Stimulated activated CD4-positive, alpha-beta T cell treated with anti-CD3 and anti-CD28 coated beads, Interleukin-1b, Interleukin-23, amount 100 ng/mL, for 24 hours (primary cell): ENCODE results near the gene PLEKHB2.
"Not testable (repeated sequence)": the region's sequence is repeated elsewhere in the genome, so short reads cannot be mapped to it uniquely, and the experiment has no call there.

Experiments
- DNase-seq, 4 experiments: peaks; one replicate each; pipeline ENCODE4 v3.0.0-alpha.2; 2020; ENCODE audit warnings: low read depth in 4 of 4, low spot score in 1 of 4

Gene PLEKHB2, protein sequence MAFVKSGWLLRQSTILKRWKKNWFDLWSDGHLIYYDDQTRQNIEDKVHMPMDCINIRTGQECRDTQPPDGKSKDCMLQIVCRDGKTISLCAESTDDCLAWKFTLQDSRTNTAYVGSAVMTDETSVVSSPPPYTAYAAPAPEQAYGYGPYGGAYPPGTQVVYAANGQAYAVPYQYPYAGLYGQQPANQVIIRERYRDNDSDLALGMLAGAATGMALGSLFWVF

DNA sequence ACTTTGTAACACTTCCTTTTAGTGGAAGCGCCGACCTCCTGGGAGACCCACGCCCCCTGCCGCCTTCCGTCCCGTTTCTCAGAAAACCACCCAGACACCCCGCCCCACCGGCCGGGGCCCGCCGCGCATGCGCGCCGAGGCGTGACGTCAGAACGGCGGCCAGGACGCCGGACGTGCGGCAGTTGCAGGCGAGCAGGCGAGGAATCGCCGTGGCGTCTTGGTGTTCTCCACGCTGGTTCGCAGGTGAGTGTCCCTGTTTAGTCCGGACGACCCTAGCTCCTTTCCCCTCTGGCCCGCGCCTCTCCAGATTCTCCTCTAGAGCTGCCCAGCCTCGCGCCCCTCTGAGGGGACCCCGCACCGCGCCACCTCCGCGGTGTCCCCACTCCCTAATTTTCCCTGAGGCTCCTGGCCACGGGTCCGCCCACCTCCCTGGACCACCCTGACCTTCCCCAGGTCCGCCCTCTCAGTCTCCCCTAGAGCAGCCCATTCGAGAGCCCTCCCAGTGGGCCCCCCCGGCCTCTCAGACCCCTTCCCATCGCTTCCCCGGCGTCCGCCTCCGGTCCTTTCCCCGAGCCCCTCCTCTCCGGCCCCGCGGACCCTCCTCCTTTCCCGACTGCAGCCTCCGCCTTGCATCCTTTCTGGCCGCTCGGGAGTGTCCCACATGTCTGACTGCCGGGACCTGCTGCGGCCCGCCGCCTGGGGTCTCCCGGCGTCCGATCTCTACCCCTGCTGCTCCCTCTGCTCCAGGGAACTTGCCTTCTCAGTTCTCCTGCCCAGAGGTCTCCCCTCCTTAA is at the start of gene PLEKHB2:
PLEKHB2 (plus strand) TSS at position 181 of the 794 bp plus-strand sequence. CDS start 15,606 bp downstream, outside the sequence.
- DNase-seq: peak; percentile 75 to 88 (median 86)

DNA sequence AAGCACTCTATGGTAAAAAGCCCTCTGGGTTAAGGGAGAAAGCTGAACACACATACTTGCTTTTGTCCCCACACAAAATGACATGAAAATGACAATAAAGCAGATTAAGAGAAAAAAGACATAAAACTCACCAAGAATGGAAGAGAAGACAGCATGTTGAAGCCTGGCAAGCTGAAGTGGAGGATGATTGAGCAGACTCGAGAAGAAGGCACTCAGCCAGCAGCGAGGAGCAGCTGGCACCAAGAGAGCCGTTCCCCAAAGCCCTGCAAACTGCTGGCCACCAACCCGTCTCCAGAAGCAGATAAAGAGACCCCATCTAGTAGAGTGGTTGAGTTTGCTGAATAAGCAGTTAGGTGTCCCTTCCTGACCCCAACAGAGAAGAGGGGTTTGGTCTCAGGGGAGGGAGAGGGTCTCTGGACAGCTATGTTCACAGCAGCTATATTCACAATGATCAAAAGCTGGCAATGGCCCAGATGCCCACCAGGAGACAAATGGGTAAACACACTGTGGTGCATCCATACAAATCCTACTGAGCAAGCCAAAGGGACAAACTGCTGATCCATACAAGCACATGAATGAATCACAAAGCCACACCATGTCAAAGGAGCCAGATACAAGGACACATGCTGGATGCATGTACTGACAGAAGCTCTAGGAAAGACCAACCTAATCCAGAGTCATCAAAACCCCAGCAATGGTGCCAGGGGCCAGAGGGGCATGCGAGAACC is 48.8 kb upstream of the PLEKHB2 start:
- DNase-seq: no peak

DNA sequence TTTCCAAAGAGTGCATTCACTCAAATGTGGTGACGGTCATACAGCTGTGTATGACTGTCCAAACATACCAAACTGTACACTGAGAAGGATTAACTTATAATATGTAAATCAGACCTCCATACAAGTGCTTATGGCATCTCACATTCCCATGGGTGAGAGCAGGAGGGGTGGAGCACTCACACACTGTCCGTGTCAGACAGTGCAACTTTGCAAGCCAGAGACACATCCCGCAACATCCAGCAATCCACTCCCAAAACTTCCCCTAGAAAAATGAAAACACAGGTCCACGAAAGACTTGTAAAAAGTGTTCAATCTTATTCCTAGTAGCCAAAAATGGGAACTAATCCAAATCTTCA is 48.2 kb upstream of the PLEKHB2 start:
- no peak for DNase-seq

DNA sequence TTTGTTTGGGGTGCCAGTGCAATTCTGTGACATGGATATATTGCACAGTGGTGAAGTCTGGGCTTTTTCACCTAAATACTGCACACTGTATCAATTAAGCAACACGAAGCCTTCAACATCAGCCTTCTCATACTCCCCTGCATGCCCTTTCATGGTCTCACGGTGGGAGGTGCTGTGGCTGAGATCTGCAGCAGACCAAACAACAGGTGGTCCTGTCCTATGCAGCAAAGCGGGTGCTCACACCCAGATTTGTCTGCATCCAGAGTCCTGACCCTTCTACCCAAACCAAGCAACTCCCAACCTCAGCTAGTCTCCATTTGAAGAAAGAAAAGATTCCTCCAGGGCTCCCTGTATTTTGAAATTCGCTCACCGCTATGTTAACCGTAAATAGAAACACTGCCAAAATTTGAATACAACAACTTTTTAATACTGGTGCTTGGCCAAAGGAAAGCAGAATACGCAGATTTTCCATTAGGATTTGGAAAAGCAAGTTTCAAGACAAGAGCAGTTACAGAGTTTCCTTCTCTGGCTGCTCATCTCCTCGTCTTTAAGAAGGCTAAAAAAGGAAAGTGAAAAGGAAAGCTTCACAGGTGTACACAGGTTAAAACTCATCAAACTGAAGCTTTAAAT is 46.8 kb upstream of the PLEKHB2 start:
- no peak for DNase-seq

DNA sequence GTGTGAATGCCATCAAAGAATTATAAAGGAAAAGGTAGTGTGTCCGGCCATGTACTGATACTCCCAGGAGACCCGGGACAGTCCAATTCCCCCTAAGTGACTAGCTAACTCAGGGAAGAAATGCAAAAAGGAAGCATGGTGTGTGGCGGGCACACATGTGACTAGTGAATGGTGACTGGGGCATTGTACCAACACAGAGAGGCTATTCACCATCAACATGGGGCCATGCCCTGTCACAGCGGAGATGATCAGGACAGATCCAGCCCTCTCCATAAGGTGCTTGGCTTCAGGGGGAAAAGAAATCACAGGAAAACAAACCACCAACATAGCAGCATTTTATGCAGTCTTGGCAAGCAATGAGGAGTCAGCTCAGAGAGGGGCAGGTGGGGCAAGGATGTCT is 46.2 kb upstream of the PLEKHB2 start:
- no peak for DNase-seq

GRCh38 chr2:131063501-131064283 is 41.4 kb upstream of the PLEKHB2 start:
- no peak for DNase-seq

- no peak for DNase-seq
Observed at GRCh38 chr2:131064589-131065512, 40.3 kb upstream of the PLEKHB2 start.

GRCh38 chr2:131067465-131068125 is 37.5 kb upstream of the PLEKHB2 start:
- DNase-seq: no peak

- not testable (repeated sequence) for DNase-seq
Observed at GRCh38 chr2:131068172-131068571, 37.0 kb upstream of the PLEKHB2 start.

GRCh38 chr2:131075578-131075977 is 29.6 kb upstream of the PLEKHB2 start:
- DNase-seq: not testable (repeated sequence)

- no peak for DNase-seq
Observed at GRCh38 chr2:131076707-131077106, 28.4 kb upstream of the PLEKHB2 start.

- DNase-seq: no peak
Observed at GRCh38 chr2:131077182-131077846, 27.8 kb upstream of the PLEKHB2 start.

- DNase-seq: no peak
Observed at GRCh38 chr2:131077966-131078365, 27.2 kb upstream of the PLEKHB2 start.

DNA sequence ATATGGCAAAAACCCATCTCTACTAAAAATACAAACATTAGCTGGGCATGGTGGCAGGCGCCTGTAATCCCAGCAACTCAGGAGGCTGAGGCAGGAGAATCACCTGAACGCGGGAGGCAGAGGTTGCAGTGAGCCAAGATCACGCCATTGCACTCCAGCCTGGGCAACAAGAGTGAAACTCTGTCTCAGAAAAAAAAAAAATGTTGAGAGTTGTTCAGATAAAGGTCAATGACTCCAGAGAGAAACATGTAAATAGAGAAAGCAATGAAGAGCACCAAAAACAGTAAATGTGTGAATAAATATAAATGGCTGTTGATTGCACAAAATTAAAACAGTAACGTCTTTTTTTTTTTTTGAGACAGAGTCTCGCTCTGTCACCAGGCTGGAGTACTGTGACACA is 25.2 kb upstream of the PLEKHB2 start:
- not testable (repeated sequence) for DNase-seq

DNA sequence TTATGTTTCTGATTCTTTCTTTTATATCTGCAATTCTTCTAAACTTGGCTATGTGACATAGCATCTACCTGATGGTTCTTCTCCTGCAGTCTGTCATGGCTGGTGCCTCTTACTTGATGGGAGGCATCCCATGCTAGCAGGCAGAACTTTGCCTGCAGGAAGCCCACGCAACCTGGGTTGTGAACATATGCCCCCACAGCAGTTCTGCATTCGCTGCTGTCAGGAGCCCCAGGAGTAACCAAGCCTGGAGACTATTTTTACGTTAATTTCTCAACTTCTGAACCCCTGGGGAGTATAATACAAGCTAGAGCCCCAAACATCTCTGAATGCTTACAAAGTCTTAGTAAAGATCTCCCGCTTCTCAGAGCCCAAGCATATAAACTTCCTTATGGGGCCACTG is 23.9 kb upstream of the PLEKHB2 start:
- DNase-seq: no peak

DNA sequence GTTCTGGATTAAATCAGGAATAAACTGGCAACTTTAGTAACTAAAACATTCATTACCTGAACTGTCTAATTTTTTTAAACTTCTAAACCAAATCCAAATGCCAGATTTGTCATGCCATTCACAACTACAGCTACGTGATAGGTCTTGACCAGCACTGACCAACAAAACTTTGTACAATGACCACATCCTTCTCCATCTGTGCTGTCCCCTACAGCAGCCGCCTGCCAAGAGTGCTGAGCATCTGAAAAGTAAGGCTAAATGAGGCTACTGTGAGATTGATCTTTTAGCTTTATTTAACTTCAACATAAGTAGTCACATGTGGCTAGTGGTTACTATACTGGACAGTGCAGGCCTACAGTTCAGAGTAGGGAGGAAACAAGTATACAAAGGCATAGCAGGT is 19.5 kb upstream of the PLEKHB2 start:
- no peak for DNase-seq

GRCh38 chr2:131092458-131093005 is 12.6 kb upstream of the PLEKHB2 start:
- no peak for DNase-seq

DNA sequence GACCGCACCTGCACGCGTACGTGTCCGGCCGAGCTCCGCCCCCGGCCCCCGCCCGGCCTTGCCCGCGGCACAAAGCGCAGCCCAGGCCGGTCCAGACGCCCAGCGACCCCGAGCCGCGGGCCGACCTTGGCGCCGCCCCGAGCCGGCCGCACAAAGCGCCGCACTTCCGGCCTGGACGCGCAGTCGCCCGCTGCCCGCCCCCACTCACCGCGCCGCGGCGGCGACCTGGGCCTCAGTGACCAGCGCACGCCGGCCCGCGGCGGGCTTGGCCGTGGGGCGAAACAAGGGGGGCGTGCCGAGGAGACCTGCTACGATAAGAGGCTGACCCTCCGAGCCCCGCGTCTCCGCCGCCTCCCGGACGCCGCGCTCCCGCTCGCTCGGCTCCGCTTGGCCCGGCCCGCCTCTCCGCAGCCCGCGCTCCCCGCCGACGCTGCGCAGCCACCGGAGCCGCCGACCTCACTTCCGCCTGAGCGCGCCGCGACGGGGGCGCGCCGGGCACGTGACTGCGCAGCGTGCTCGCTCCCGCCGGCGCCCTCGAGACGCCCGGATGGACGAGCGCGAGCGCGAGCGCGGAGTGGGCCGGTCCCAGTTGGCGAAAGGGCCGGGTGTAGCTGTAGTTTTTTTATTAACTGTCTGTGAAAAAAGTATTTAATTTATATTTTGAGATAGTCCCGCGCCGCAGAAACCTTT is 12.0 kb upstream of the PLEKHB2 start, which contains the start of gene FAM168B:
FAM168B (minus strand) TSS at position 455 of the 690 bp plus-strand sequence. CDS start 10,814 bp downstream, outside the sequence.
- peak; percentile 59 to 80 (median 76) for DNase-seq
